ENCODE measurements around the gene KLHL11. TPM values are rescaled to one million over a fixed set of nuclear protein-coding genes. Genes with fewer than 3 reads are reported as not detected.

KLHL11 gene
- total and polyA plus RNA-seq, 3 experiments from 2014 or later: 6.4 to 26.9 (median 24.7) TPM

GRCh38 chr17:41810659-41811548 is 54.3 kb downstream of the KLHL11 start:
- Mint-ChIP-seq H3K4me3 (peak overlapping the region; percentile 41 to 94 (median 85)), H3K36me3 (peaks cover 0 to 6% (median 2%) of the 10 kb centered on the region in 3 donors), H3K27me3 (peaks cover 0 to 9% of the 10 kb centered on the region in 2 donors), H3K9me3 (no peaks in the 10 kb centered on the region), H3K27ac (peak overlapping the region in 3 of 8 donors; percentile 72 to 88 (median 85)), H3K4me1 (peaks cover 25 to 34% (median 25%) of the 10 kb centered on the region in 3 donors)
- no peaks in the 10 kb centered on the region for H3K36me3 ChIP-seq (ENCODE audit: insufficient read depth, low read length)
- H3K27me3 ChIP-seq (ENCODE audit: insufficient read depth, low read length, poor library complexity, severe bottlenecking): no peaks in the 10 kb centered on the region
- peak in 1 of 5 donors; percentile 55 for DNase-seq
- no peaks in the 10 kb centered on the region for H3K9me3 ChIP-seq (ENCODE audit: low read length)
- CTCF ChIA-PET: interaction anchor here (0.7 to 2.8 kb wide), 20 partner anchors 9 to 206 kb away, joined by 3 to 15 read pairs (median 3); partner anchors contain the start of genes DNAJC7, JUP and KLHL11
- H3K4me1 ChIP-seq (ENCODE audit: insufficient read depth, low read length): peaks cover 28% of the 10 kb centered on the region
- POLR2A ChIA-PET: interaction anchor here (0.6 to 1.3 kb wide), 5 partner anchors 9 to 122 kb away, joined by 3 to 5 read pairs (median 4); partner anchors contain the start of genes EIF1 and KLHL11
- H3K4me3 ChIP-seq (ENCODE audit: low read length): peak overlapping the region; percentile 65
- no peak overlapping the region for H3K27ac ChIP-seq (ENCODE audit: low read depth, low read length)

GRCh38 chr17:41806685-41807445 is 58.4 kb downstream of the KLHL11 start:
- POLR2A ChIA-PET: interaction anchor here (0.7 kb wide), 1 partner anchor 40 kb away, joined by 3 read pairs; no protein-coding TSS in a partner anchor
- Mint-ChIP-seq H3K4me1 (peaks cover 15 to 22% (median 15%) of the 10 kb centered on the region in 3 donors), H3K4me3 (peak overlapping the region in 1 of 7 donors; percentile 54), H3K36me3 (peaks cover 0 to 3% (median 2%) of the 10 kb centered on the region in 3 donors), H3K27ac (no peak overlapping the region), H3K27me3 (peaks cover 0 to 1% of the 10 kb centered on the region in 2 donors), H3K9me3 (no peaks in the 10 kb centered on the region)
- CTCF ChIA-PET: no interaction called here
- Histone ChIP-seq H3K9me3 (ENCODE audit: low read length) (no peaks in the 10 kb centered on the region), H3K27ac (ENCODE audit: low read depth, low read length) (no peak overlapping the region), H3K27me3 (ENCODE audit: insufficient read depth, low read length, poor library complexity, severe bottlenecking) (no peaks in the 10 kb centered on the region), H3K4me3 (ENCODE audit: low read length) (no peak overlapping the region), H3K4me1 (ENCODE audit: insufficient read depth, low read length) (peaks cover 19% of the 10 kb centered on the region), H3K36me3 (ENCODE audit: insufficient read depth, low read length) (no peaks in the 10 kb centered on the region)
- no peak for DNase-seq

Other genes with a start within 250 kb of the KLHL11 start
- under 1 TPM in 1 of 2 experiments, not detected in 1; 0.35 TPM for gene KRT17, start 240.8 kb downstream of the KLHL11 start, total RNA-seq
- gene KRT17, start 240.8 kb downstream of the KLHL11 start, polyA plus RNA-seq: not detected
- 1,000 to 10,000 TPM; 1,446 to 1,504 TPM for gene EIF1, start 176.5 kb downstream of the KLHL11 start, total RNA-seq
- 1,526 TPM for gene EIF1, start 176.5 kb downstream of the KLHL11 start, polyA plus RNA-seq
- not detected for gene GAST, start 153.1 kb downstream of the KLHL11 start, total RNA-seq
- not detected for gene GAST, start 153.1 kb downstream of the KLHL11 start, polyA plus RNA-seq
- gene HAP1, start 130.8 kb downstream of the KLHL11 start, total RNA-seq: under 1 TPM; 0.13 to 0.18 TPM
- not detected for gene HAP1, start 130.8 kb downstream of the KLHL11 start, polyA plus RNA-seq
- gene JUP, start 78.7 kb downstream of the KLHL11 start, total RNA-seq: under 1 TPM; 0.33 to 0.35 TPM
- not detected for gene JUP, start 78.7 kb downstream of the KLHL11 start, polyA plus RNA-seq
- gene P3H4, start 53.5 kb downstream of the KLHL11 start, total RNA-seq: 1 to 10 TPM; 2.6 to 3.7 TPM
- gene P3H4, start 53.5 kb downstream of the KLHL11 start, polyA plus RNA-seq: 5.4 TPM
- 1 to 10 TPM; 1.4 to 1.5 TPM for gene FKBP10, start 52.4 kb downstream of the KLHL11 start, total RNA-seq
- gene FKBP10, start 52.4 kb downstream of the KLHL11 start, polyA plus RNA-seq: not detected
- 10 to 100 TPM; 48.5 to 50.2 TPM for gene NT5C3B, start 29.2 kb downstream of the KLHL11 start, total RNA-seq
- 45.0 TPM for gene NT5C3B, start 29.2 kb downstream of the KLHL11 start, polyA plus RNA-seq
- gene KLHL10, start 27.6 kb downstream of the KLHL11 start, total RNA-seq: not detected
- gene KLHL10, start 27.6 kb downstream of the KLHL11 start, polyA plus RNA-seq: 0.24 TPM
- gene ACLY, start 53.5 kb upstream of the KLHL11 start, total RNA-seq: 100 to 1,000 TPM; 188 to 189 TPM
- 70.6 TPM for gene ACLY, start 53.5 kb upstream of the KLHL11 start, polyA plus RNA-seq
- gene ODAD4, start 65.2 kb upstream of the KLHL11 start, total RNA-seq: under 1 TPM; 0.53 to 0.57 TPM
- 0.10 TPM for gene ODAD4, start 65.2 kb upstream of the KLHL11 start, polyA plus RNA-seq
- 10 to 100 TPM; 70.3 to 71.6 TPM for gene CNP, start 101.4 kb upstream of the KLHL11 start, total RNA-seq
- 35.3 TPM for gene CNP, start 101.4 kb upstream of the KLHL11 start, polyA plus RNA-seq
- gene DNAJC7, start 152.0 kb upstream of the KLHL11 start, total RNA-seq: 100 to 1,000 TPM; 111 TPM
- 74.6 TPM for gene DNAJC7, start 152.0 kb upstream of the KLHL11 start, polyA plus RNA-seq
- 10 to 100 TPM; 29.4 to 31.3 TPM for gene NKIRAS2, start 154.7 kb upstream of the KLHL11 start, total RNA-seq
- 33.5 TPM for gene NKIRAS2, start 154.7 kb upstream of the KLHL11 start, polyA plus RNA-seq
- under 1 TPM; 0.15 to 0.20 TPM for gene C17orf113, start 185.2 kb upstream of the KLHL11 start, total RNA-seq
- gene C17orf113, start 185.2 kb upstream of the KLHL11 start, polyA plus RNA-seq: 0.10 TPM
- gene ZNF385C, start 233.1 kb upstream of the KLHL11 start, total RNA-seq: not detected
- gene ZNF385C, start 233.1 kb upstream of the KLHL11 start, polyA plus RNA-seq: not detected
- gene DHX58, start 247.3 kb upstream of the KLHL11 start, total RNA-seq: 1 to 10 TPM; 8.1 to 9.7 TPM
- 10.7 TPM for gene DHX58, start 247.3 kb upstream of the KLHL11 start, polyA plus RNA-seq